Endodermal cell (in vitro differentiated cells): ENCODE measurements around the gene LRBA. TPM values are rescaled to one million over a fixed set of nuclear protein-coding genes. Genes with fewer than 3 reads are reported as not detected.

Experiments used
- DNase-seq: peaks from one replicate; pipeline ENCODE4 v3.0.0-alpha.2; 2017
- H3K27ac ChIP-seq: 2 replicates; pipeline ENCODE4 v1.5.1; 2013; ENCODE audit warnings: mild to moderate bottlenecking, low read depth, low read length, moderate library complexity
- H3K27me3 ChIP-seq: 2 replicates; pipeline ENCODE4 v1.6.1; 2013; ENCODE audit warnings: mild to moderate bottlenecking, low read length, moderate library complexity; ENCODE audit not compliant: insufficient read depth, control insufficient read depth, poor library complexity, severe bottlenecking
- H3K36me3 ChIP-seq: 2 replicates; pipeline ENCODE4 v1.7.0; 2013; ENCODE audit warnings: mild to moderate bottlenecking, low read length, moderate library complexity; ENCODE audit not compliant: control insufficient read depth, insufficient read depth
- H3K4me1 ChIP-seq: one replicate; pipeline ENCODE4 v1.7.0; 2013; ENCODE audit warnings: low read length; ENCODE audit not compliant: control insufficient read depth, insufficient read depth
- H3K4me3 ChIP-seq: 2 replicates; pipeline ENCODE4 v1.5.1; 2013; ENCODE audit warnings: mild to moderate bottlenecking, low read length, moderate library complexity
- H3K9ac ChIP-seq: 2 replicates; pipeline ENCODE4 v1.6.1; 2013; ENCODE audit warnings: mild to moderate bottlenecking, low read length, moderate library complexity; ENCODE audit not compliant: poor library complexity, severe bottlenecking; ENCODE audit errors: extremely low read depth
- H3K9me3 ChIP-seq: 2 replicates; pipeline ENCODE4 v1.6.1; 2013; ENCODE audit warnings: mild to moderate bottlenecking, low read length, moderate library complexity; ENCODE audit not compliant: control insufficient read depth
- H3K27ac Mint-ChIP-seq: 2 replicates; pipeline ENCODE4 v1.8.0; 2020; ENCODE audit warnings: mixed read lengths
- H3K27me3 Mint-ChIP-seq: 2 replicates; pipeline ENCODE4 v1.8.0; 2021; ENCODE audit warnings: mild to moderate bottlenecking, mixed read lengths; ENCODE audit not compliant: insufficient read depth
- H3K36me3 Mint-ChIP-seq: 2 replicates; pipeline ENCODE4 v1.8.0; 2020; ENCODE audit warnings: low read depth, mixed read lengths
- H3K4me1 Mint-ChIP-seq: 2 replicates; pipeline ENCODE4 v1.8.0; 2020; ENCODE audit warnings: mixed read lengths
- H3K4me3 Mint-ChIP-seq: 2 replicates; pipeline ENCODE4 v1.8.0; 2020; ENCODE audit warnings: mild to moderate bottlenecking, moderate library complexity, mixed read lengths
- H3K9me3 Mint-ChIP-seq: 2 replicates; pipeline ENCODE4 v1.8.0; 2020; ENCODE audit warnings: mild to moderate bottlenecking, mixed read lengths
- WGBS, 2 experiments: methylation state at CpG; one replicate each; pipeline versions ENCODE4 v1.1.5 to v1.1.7; 2013; ENCODE audit warnings: missing lambda C conversion rate in 2 of 2, mixed read lengths in 1 of 2; ENCODE audit not compliant: insufficient coverage in 1 of 2, insufficient read length in 1 of 2; 5-methylcytosine and 5-hydroxymethylcytosine counted together
- total RNA-seq, 2 donors: library from RNA; stranded (reverse); fragmentation: NEBNext Ultra II Directional in 1 of 2; extraction: Animal tissue kit (Norgen Biotek cat#: 25700) in 1 of 2; gene quantifications; 2 replicates in 1 of 2; 3 replicates in 1 of 2; pipeline ENCODE4 v1.2.1, GENCODE V29; 2021
- TF ChIP-seq, protein P1 (sequence below): fragments of 200-600 bp; sonication (generic); conservative IDR thresholded peaks from 2 replicates; pipeline ENCODE4 v1.5.0; 2021; ENCODE audit warnings: antibody characterized with exemption, mild to moderate bottlenecking

Gene LRBA
- total RNA-seq, 2 donors from 2014 or later, result 77.3 to 95.9 TPM

DNA sequence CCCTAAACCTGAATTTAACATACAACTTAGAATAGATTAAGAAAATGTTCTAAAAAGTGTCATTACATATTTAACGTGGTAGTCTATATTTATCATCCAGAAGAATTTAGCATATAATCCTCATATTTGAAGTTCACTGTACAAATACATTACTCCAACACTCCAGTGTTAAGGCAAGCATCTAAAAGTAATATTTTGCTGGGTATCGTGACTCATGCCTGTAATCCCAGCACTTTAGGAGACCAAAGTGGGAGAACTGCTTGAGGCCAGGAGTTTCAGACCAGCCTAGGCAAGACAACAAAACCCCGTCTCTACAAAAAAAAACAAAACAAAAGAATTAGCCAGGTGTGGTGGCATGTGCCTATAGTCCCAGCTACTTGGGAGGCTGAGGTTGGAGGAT is 24.8 kb downstream of the LRBA start:
- H3K27ac ChIP-seq, result no peak overlapping the region
- peaks cover 20% of the 10 kb centered on the region for H3K9me3 ChIP-seq
- H3K4me1 ChIP-seq, result no peaks in the 10 kb centered on the region
- H3K36me3 ChIP-seq, result peaks cover 19% of the 10 kb centered on the region
- 78 to 93% methylated on average over 1 to 3 of the region's 3 CpGs for WGBS, 2 experiments
- H3K9ac ChIP-seq, result no peak overlapping the region
- H3K27ac Mint-ChIP-seq, result no peak overlapping the region
- H3K4me3 Mint-ChIP-seq, result no peak overlapping the region
- TF ChIP-seq, protein P1, sequence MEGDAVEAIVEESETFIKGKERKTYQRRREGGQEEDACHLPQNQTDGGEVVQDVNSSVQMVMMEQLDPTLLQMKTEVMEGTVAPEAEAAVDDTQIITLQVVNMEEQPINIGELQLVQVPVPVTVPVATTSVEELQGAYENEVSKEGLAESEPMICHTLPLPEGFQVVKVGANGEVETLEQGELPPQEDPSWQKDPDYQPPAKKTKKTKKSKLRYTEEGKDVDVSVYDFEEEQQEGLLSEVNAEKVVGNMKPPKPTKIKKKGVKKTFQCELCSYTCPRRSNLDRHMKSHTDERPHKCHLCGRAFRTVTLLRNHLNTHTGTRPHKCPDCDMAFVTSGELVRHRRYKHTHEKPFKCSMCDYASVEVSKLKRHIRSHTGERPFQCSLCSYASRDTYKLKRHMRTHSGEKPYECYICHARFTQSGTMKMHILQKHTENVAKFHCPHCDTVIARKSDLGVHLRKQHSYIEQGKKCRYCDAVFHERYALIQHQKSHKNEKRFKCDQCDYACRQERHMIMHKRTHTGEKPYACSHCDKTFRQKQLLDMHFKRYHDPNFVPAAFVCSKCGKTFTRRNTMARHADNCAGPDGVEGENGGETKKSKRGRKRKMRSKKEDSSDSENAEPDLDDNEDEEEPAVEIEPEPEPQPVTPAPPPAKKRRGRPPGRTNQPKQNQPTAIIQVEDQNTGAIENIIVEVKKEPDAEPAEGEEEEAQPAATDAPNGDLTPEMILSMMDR, result no peak
- no peak for DNase-seq
- no peaks in the 10 kb centered on the region for H3K9me3 Mint-ChIP-seq
- no peaks in the 10 kb centered on the region for H3K27me3 Mint-ChIP-seq
- no peak overlapping the region for H3K4me3 ChIP-seq
- H3K4me1 Mint-ChIP-seq, result peaks cover 20% of the 10 kb centered on the region
- H3K36me3 Mint-ChIP-seq, result peaks cover 31% of the 10 kb centered on the region
- no peaks in the 10 kb centered on the region for H3K27me3 ChIP-seq

DNA sequence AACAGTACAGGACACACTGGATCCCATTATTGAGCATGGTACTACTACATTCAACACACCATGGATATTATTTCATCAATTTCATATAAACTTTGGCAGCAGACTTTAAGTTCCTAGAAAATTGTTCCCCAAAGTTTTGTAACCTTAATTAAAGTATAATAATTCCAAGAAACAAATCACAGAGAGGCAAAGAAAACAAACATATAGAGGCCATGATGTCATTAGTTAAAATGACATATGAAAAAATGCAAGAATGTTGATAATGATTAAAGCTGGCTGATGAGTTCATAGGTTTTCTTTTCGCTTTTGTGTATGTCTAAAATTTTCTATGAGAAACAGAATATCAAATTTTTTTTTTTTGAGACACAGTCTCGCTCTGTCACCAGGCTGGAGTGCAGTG is 26.8 kb downstream of the LRBA start:
- peaks cover 11% of the 10 kb centered on the region for H3K4me1 Mint-ChIP-seq
- Histone ChIP-seq H3K9ac (no peak overlapping the region), H3K27ac (no peak overlapping the region), H3K36me3 (peaks cover 19% of the 10 kb centered on the region), H3K9me3 (peaks cover 15% of the 10 kb centered on the region), H3K4me1 (no peaks in the 10 kb centered on the region), H3K4me3 (no peak overlapping the region), H3K27me3 (no peaks in the 10 kb centered on the region)
- peaks cover 28% of the 10 kb centered on the region for H3K36me3 Mint-ChIP-seq
- 86 to 100% methylated on average over 2 of the region's 2 CpGs for WGBS, 2 experiments
- H3K27ac Mint-ChIP-seq, result no peak overlapping the region
- TF ChIP-seq, protein P1, result no peak
- H3K27me3 Mint-ChIP-seq, result no peaks in the 10 kb centered on the region
- H3K9me3 Mint-ChIP-seq, result no peaks in the 10 kb centered on the region
- DNase-seq, result no peak
- no peak overlapping the region for H3K4me3 Mint-ChIP-seq

DNA sequence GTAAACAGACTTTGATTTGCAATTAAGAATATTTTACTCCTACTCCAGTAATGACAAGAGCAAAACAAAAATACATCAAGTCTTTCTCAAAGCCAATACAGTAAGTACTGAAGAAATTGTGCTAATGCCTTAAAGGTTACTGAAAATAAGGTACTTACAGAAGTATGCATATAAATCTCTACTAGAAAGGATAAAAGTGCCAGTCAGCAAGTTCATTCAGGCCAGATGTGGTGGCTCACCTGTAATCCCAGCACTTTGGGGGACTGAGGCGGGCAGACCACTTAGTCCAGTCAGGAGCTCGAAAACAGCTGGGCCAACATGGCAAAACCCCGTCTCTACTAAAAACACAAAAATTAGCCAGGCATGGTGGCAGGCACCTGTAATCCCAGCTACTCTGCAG is 27.9 kb downstream of the LRBA start:
- peaks cover 14% of the 10 kb centered on the region for H3K9me3 ChIP-seq
- no peak for DNase-seq
- 95 to 100% methylated on average over 1 to 3 of the region's 3 CpGs for WGBS, 2 experiments
- Mint-ChIP-seq H3K4me1 (peaks cover 15% of the 10 kb centered on the region), H3K9me3 (no peaks in the 10 kb centered on the region), H3K27ac (no peak overlapping the region), H3K36me3 (peaks cover 25% of the 10 kb centered on the region), H3K4me3 (no peak overlapping the region), H3K27me3 (no peaks in the 10 kb centered on the region)
- no peak overlapping the region for H3K27ac ChIP-seq
- TF ChIP-seq, protein P1, result no peak
- peaks cover 17% of the 10 kb centered on the region for H3K36me3 ChIP-seq
- no peak overlapping the region for H3K9ac ChIP-seq
- H3K4me3 ChIP-seq, result no peak overlapping the region
- no peaks in the 10 kb centered on the region for H3K4me1 ChIP-seq
- no peaks in the 10 kb centered on the region for H3K27me3 ChIP-seq
